LNCAP (cell line): ENCODE measurements around the gene RAB22A.

Experiments
- CTCF ChIP-seq: fragments of 450-650 bp; IDR thresholded peaks from 2 replicates; pipeline ENCODE4 v1.5.1; 2017; ENCODE audit warnings: mild to moderate bottlenecking

RAB22A gene

GRCh38 chr20:58374027-58374850, 64.7 kb downstream of the RAB22A start:
- TF ChIP-seq CTCF: no peak

- no peak for TF ChIP-seq CTCF
These were observed 65.6 kb downstream of the RAB22A start for GRCh38 chr20:58374906-58375758.

- TF ChIP-seq CTCF: no peak
These were observed 66.3 kb downstream of the RAB22A start for GRCh38 chr20:58375759-58376352.

- TF ChIP-seq CTCF: no peak
These were observed 67.5 kb downstream of the RAB22A start for GRCh38 chr20:58377017-58377416.

GRCh38 chr20:58377766-58378401, 68.4 kb downstream of the RAB22A start:
- TF ChIP-seq CTCF: no peak

GRCh38 chr20:58378704-58379103, 69.2 kb downstream of the RAB22A start:
- TF ChIP-seq CTCF: no peak

GRCh38 chr20:58381627-58382026, 72.1 kb downstream of the RAB22A start:
- TF ChIP-seq CTCF: no peak
